ENCODE results near the gene EEA1. TPM values are rescaled to one million over a fixed set of nuclear protein-coding genes. Genes with fewer than 3 reads are reported as not detected.

EEA1 gene
- total RNA-seq, 1 experiment from 2014 or later, result 14.9 TPM

DNA sequence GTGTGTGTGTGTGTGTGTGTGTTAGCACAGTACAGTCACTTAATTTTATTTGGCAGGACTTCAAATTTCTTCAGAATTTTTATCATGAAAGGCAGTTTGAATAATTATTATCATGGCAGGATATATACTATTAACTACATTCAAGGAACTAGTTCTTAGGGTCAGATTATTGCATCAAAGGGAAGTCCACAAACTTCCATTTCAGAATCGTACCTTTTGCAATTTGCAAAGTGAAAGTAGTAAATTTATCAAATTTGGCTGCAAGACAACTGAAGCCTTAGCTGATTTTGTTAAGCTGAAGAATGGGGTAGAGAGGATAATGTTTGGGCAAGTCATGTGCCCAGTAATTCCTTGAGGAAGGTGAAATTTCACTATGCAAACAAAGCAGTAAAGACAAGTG is 158.1 kb downstream of the EEA1 start:
- Histone ChIP-seq H3K4me2 (ENCODE audit: insufficient read depth, insufficient read length, low read length) (no peak overlapping the region), H3K27me3 (ENCODE audit: insufficient read depth, low read length) (no peaks in the 10 kb centered on the region), H3K23me2 (ENCODE audit: insufficient read length, low read depth, low read length, poor library complexity, severe bottlenecking) (no peaks in the 10 kb centered on the region), H3K9ac (ENCODE audit: extremely low read depth, insufficient read length, low read length) (no peak overlapping the region), H4K91ac (ENCODE audit: insufficient read length, low read depth, low read length) (no peak overlapping the region), H4K20me1 (ENCODE audit: control insufficient read depth, insufficient read depth, insufficient read length) (no peaks in the 10 kb centered on the region), H3K27ac (ENCODE audit: insufficient read length, low read depth, low read length) (no peak overlapping the region), H3K4ac (ENCODE audit: low read depth, low read length) (no peak overlapping the region), H2BK120ac (ENCODE audit: low read depth, low read length, poor library complexity, severe bottlenecking) (no peak overlapping the region), H2BK12ac (ENCODE audit: insufficient read length, low read depth, low read length) (no peak overlapping the region), H3K56ac (ENCODE audit: insufficient read length, low read depth, low read length) (no peak overlapping the region), H2BK5ac (ENCODE audit: insufficient read length, low read length) (no peak overlapping the region), H2AFZ (ENCODE audit: low read length) (no peak overlapping the region), H3K9me3 (ENCODE audit: control insufficient read depth, low read depth, low read length) (no peaks in the 10 kb centered on the region), H3K79me1 (ENCODE audit: insufficient read depth, low read depth, low read length, poor library complexity, severe bottlenecking) (no peaks in the 10 kb centered on the region), H3K18ac (ENCODE audit: insufficient read length, low read depth, low read length) (no peak overlapping the region), H3K14ac (ENCODE audit: insufficient read depth, low read length) (no peak overlapping the region), H4K8ac (replicated peaks; ENCODE audit: insufficient read length, low read depth, low read length) (no peak overlapping the region), H3K79me2 (ENCODE audit: insufficient read depth, low read length) (no peaks in the 10 kb centered on the region), H3T11ph (ENCODE audit: low read length) (no peak overlapping the region), H2BK20ac (ENCODE audit: low read depth, low read length, poor library complexity, severe bottlenecking) (no peak overlapping the region), H3K4me1 (ENCODE audit: insufficient read depth, low read length) (no peaks in the 10 kb centered on the region), H3K23ac (ENCODE audit: insufficient read length, low read depth, low read length) (no peak overlapping the region), H2BK15ac (ENCODE audit: low read depth, low read length) (no peak overlapping the region), H4K5ac (ENCODE audit: insufficient read length, low read depth, low read length) (no peak overlapping the region), H2AK5ac (ENCODE audit: insufficient read length, low read length) (no peak overlapping the region)
- Mint-ChIP-seq H3K27ac (no peak overlapping the region), H3K27me3 (ENCODE audit: low read depth) (no peaks in the 10 kb centered on the region), H3K4me1 (peaks cover 2 to 9% of the 10 kb centered on the region in 2 experiments), H3K36me3 (ENCODE audit: insufficient read depth in 1 of 3, low read depth in 3 of 3) (no peaks in the 10 kb centered on the region), H3K9me3 (no peaks in the 10 kb centered on the region), H3K4me3 (no peak overlapping the region)
- DNase-seq, result no peak
- TF ChIP-seq, protein P1, sequence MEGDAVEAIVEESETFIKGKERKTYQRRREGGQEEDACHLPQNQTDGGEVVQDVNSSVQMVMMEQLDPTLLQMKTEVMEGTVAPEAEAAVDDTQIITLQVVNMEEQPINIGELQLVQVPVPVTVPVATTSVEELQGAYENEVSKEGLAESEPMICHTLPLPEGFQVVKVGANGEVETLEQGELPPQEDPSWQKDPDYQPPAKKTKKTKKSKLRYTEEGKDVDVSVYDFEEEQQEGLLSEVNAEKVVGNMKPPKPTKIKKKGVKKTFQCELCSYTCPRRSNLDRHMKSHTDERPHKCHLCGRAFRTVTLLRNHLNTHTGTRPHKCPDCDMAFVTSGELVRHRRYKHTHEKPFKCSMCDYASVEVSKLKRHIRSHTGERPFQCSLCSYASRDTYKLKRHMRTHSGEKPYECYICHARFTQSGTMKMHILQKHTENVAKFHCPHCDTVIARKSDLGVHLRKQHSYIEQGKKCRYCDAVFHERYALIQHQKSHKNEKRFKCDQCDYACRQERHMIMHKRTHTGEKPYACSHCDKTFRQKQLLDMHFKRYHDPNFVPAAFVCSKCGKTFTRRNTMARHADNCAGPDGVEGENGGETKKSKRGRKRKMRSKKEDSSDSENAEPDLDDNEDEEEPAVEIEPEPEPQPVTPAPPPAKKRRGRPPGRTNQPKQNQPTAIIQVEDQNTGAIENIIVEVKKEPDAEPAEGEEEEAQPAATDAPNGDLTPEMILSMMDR (conservative IDR thresholded peaks at IDR 0.05), result no peak
- WGBS (ENCODE audit: extremely low coverage, insufficient read length, low lambda C conversion rate), result no CpG with 5 or more reads among the region's 1 CpG

Data from H9 (cell line).